ENCODE results near the gene B3GALT6. TPM values are rescaled to one million over a fixed set of nuclear protein-coding genes. Genes with fewer than 3 reads are reported as not detected.

Gene B3GALT6
- total RNA-seq, 1 experiment from 2014 or later = 38.4 TPM

GRCh38 chr1:1253972-1254666, 22.1 kb downstream of the B3GALT6 start:
- in situ Hi-C loops (cut with HindIII; ENCODE audit: low sequenced_read_pairs) = no loop called here
- DNase-seq (ENCODE audit: low spot score) = no peak

- in situ Hi-C loops (cut with HindIII; ENCODE audit: low sequenced_read_pairs) = no loop called here
Measured at GRCh38 chr1:1254667-1254998, 22.6 kb downstream of the B3GALT6 start.

GRCh38 chr1:1255078-1255477, 23.0 kb downstream of the B3GALT6 start:
- no peak for DNase-seq (ENCODE audit: low spot score)
- in situ Hi-C loops (cut with HindIII; ENCODE audit: low sequenced_read_pairs) = no loop called here

More at GRCh38 chr1:1254667-1254998, 22.6 kb downstream of the B3GALT6 start:
- no peak for DNase-seq (ENCODE audit: low spot score)

- DNase-seq (ENCODE audit: low spot score) = no peak
- in situ Hi-C loops (cut with HindIII; ENCODE audit: low sequenced_read_pairs) = no loop called here
Measured at GRCh38 chr1:1255611-1256010, 23.6 kb downstream of the B3GALT6 start.

- no peak for DNase-seq (ENCODE audit: low spot score)
- in situ Hi-C loops (cut with HindIII; ENCODE audit: low sequenced_read_pairs) = no loop called here
Measured at GRCh38 chr1:1256956-1257871, 25.2 kb downstream of the B3GALT6 start.

GRCh38 chr1:1259119-1259488, 27.1 kb downstream of the B3GALT6 start:
- in situ Hi-C loops (cut with HindIII; ENCODE audit: low sequenced_read_pairs) = no loop called here

GRCh38 chr1:1259540-1259939, 27.5 kb downstream of the B3GALT6 start:
- in situ Hi-C loops (cut with HindIII; ENCODE audit: low sequenced_read_pairs) = no loop called here
- no peak for DNase-seq (ENCODE audit: low spot score)

More at GRCh38 chr1:1259119-1259488, 27.1 kb downstream of the B3GALT6 start:
- no peak for DNase-seq (ENCODE audit: low spot score)

GRCh38 chr1:1259951-1260600, 28.0 kb downstream of the B3GALT6 start:
- no peak for DNase-seq (ENCODE audit: low spot score)
- in situ Hi-C loops (cut with HindIII; ENCODE audit: low sequenced_read_pairs) = no loop called here

GRCh38 chr1:1260843-1261560, 29.0 kb downstream of the B3GALT6 start:
- no peak for DNase-seq (ENCODE audit: low spot score)
- in situ Hi-C loops (cut with HindIII; ENCODE audit: low sequenced_read_pairs) = no loop called here

GRCh38 chr1:1262071-1262470, 30.0 kb downstream of the B3GALT6 start:
- in situ Hi-C loops (cut with HindIII; ENCODE audit: low sequenced_read_pairs) = no loop called here
- DNase-seq (ENCODE audit: low spot score) = no peak

GRCh38 chr1:1262758-1263157, 30.7 kb downstream of the B3GALT6 start:
- in situ Hi-C loops (cut with HindIII; ENCODE audit: low sequenced_read_pairs) = no loop called here
- DNase-seq (ENCODE audit: low spot score) = no peak

GRCh38 chr1:1264026-1264425, 32.0 kb downstream of the B3GALT6 start:
- no peak for DNase-seq (ENCODE audit: low spot score)
- in situ Hi-C loops (cut with HindIII; ENCODE audit: low sequenced_read_pairs) = no loop called here

- in situ Hi-C loops (cut with HindIII; ENCODE audit: low sequenced_read_pairs) = no loop called here
- no peak for DNase-seq (ENCODE audit: low spot score)
Measured at GRCh38 chr1:1264868-1265272, 32.8 kb downstream of the B3GALT6 start.

- DNase-seq (ENCODE audit: low spot score) = no peak
- in situ Hi-C loops (cut with HindIII; ENCODE audit: low sequenced_read_pairs) = no loop called here
Measured at GRCh38 chr1:1267488-1268283, 35.6 kb downstream of the B3GALT6 start.

- in situ Hi-C loops (cut with HindIII; ENCODE audit: low sequenced_read_pairs) = no loop called here
- no peak for DNase-seq (ENCODE audit: low spot score)
Measured at GRCh38 chr1:1268284-1268682, 36.2 kb downstream of the B3GALT6 start.

GRCh38 chr1:1270813-1271212, 38.8 kb downstream of the B3GALT6 start:
- DNase-seq (ENCODE audit: low spot score) = no peak
- in situ Hi-C loops (cut with HindIII; ENCODE audit: low sequenced_read_pairs) = no loop called here

- DNase-seq (ENCODE audit: low spot score) = no peak
- in situ Hi-C loops (cut with HindIII; ENCODE audit: low sequenced_read_pairs) = no loop called here
Measured at GRCh38 chr1:1272341-1273208, 40.5 kb downstream of the B3GALT6 start.

GRCh38 chr1:1273209-1273511, 41.1 kb downstream of the B3GALT6 start:
- no peak for DNase-seq (ENCODE audit: low spot score)
- in situ Hi-C loops (cut with HindIII; ENCODE audit: low sequenced_read_pairs) = no loop called here
